Neuron (in vitro differentiated cells): ENCODE data around the gene ENKD1.

Experiments used
- H2AFZ ChIP-seq: one replicate; pipeline ENCODE4 v1.6.1; 2013; ENCODE audit warnings: low read depth, mild to moderate bottlenecking, inconsistent platforms, low read length, moderate library complexity
- H3K27me3 ChIP-seq: one replicate; pipeline ENCODE4 v1.6.1; 2013; ENCODE audit warnings: low read length; ENCODE audit not compliant: insufficient read depth
- H3K36me3 ChIP-seq: one replicate; pipeline ENCODE4 v1.6.1; 2013; ENCODE audit warnings: low read length; ENCODE audit not compliant: insufficient read depth
- H3K4me1 ChIP-seq: one replicate; pipeline ENCODE4 v1.6.1; 2013; ENCODE audit warnings: low read length; ENCODE audit not compliant: insufficient read depth
- H3K4me3 ChIP-seq: 2 replicates; pipeline ENCODE4 v1.5.1; 2013; ENCODE audit warnings: mild to moderate bottlenecking, low read length, moderate library complexity
- H3K9me3 ChIP-seq: one replicate; pipeline ENCODE4 v1.6.1; 2013; ENCODE audit warnings: low read length

The ENKD1 gene

GRCh38 chr16:67647681-67648080, 18.9 kb downstream of the ENKD1 start:
- H3K27me3 ChIP-seq, result peaks cover 38% of the 10 kb centered on the region

DNA sequence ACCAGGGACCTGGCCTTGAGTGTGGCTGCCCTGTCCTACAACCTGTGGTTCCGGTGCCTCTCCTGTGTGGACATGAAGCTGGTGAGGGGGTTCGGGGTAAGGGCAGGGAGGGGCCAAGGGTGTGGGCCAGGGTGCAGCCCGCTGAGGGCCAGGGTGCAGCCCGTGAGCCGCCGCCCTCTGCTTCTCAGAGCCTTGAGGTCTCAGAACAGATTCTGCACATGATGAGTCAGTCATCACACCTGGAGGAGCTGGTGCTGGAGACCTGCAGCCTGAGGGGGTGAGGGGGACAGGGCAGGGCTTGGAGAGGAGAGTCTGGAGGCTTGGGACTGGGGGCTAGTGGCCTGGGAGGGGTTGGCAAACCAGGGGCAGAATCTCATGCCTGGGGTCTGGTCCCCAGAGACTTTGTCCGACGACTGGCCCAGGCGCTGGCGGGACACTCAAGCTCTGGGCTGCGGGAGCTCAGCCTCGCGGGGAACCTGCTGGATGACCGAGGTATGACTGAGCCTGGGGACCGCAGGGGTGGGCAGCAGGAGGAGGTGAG, 19.4 kb downstream of the ENKD1 start:
- Histone ChIP-seq H3K9me3 (no peaks in the 10 kb centered on the region), H3K27me3 (peaks cover 38% of the 10 kb centered on the region)

More at GRCh38 chr16:67647681-67648080, 18.9 kb downstream of the ENKD1 start:
- H2AFZ ChIP-seq, result no peak overlapping the region
- no peaks in the 10 kb centered on the region for H3K9me3 ChIP-seq
- H3K4me1 ChIP-seq, result no peaks in the 10 kb centered on the region
- no peaks in the 10 kb centered on the region for H3K36me3 ChIP-seq
- H3K4me3 ChIP-seq, result no peak overlapping the region

DNA sequence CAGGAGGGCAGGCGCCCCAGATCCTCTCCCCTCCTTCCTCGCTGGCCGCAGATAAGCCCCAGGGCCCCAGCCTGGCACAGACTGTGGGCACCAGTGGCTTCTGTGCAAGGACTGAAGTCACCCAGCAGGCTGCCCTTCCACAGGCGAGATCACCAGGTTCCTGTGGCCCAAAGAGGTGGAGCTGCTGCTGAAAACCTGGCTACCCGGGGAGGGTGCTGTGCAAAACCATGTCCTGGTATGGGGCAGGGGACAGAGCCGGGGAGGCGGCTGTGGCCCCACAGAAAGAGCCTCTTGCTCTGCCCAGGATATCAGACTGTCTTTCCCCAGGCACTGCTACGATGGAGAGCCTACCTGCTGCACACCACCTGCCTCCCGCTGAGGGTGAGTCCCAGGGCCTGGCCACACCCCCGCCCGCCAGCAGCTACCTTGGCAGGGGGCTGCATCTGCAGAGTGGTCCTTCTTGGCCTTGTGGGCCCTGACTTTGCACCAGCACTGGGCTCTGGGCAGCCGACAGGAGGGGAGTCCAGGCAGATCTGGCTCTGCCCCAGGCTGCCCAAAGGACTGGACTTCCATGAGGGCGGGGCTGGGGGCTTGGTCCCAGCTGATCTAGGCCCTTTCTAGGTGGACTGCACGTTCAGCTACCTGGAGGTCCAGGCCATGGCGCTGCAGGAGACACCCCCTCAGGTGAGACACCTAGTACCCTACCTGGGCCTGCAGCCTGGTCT, 21.0 kb downstream of the ENKD1 start:
- Histone ChIP-seq H2AFZ (no peak overlapping the region), H3K27me3 (peaks cover 31% of the 10 kb centered on the region), H3K4me3 (no peak overlapping the region), H3K36me3 (no peaks in the 10 kb centered on the region), H3K4me1 (no peaks in the 10 kb centered on the region), H3K9me3 (no peaks in the 10 kb centered on the region)

More for the DNA sequence above, 19.4 kb downstream of the ENKD1 start:
- H3K4me3 ChIP-seq, result no peak overlapping the region
- no peak overlapping the region for H2AFZ ChIP-seq
- H3K36me3 ChIP-seq, result no peaks in the 10 kb centered on the region
- H3K4me1 ChIP-seq, result no peaks in the 10 kb centered on the region

DNA sequence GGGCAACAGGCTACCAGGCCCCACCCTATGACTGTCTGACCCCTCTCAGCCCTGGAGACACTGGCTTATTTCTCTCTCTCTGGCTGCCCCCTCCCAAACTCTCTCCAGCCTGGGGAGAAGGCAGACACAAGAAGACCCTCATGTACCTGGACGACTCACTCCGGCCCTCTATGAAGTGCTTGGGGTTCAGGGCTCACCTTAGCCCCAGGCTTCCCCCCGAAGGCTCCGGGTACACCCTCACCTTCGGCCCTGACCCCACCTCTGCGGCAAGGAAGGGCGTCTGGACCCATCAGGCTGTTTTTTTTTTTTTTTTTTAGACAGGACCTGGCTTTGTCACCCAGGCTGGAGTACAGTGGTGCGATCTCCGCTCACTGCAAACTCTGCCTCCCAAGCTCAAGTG, 22.5 kb downstream of the ENKD1 start:
- Histone ChIP-seq H3K4me3 (no peak overlapping the region), H2AFZ (no peak overlapping the region)

DNA sequence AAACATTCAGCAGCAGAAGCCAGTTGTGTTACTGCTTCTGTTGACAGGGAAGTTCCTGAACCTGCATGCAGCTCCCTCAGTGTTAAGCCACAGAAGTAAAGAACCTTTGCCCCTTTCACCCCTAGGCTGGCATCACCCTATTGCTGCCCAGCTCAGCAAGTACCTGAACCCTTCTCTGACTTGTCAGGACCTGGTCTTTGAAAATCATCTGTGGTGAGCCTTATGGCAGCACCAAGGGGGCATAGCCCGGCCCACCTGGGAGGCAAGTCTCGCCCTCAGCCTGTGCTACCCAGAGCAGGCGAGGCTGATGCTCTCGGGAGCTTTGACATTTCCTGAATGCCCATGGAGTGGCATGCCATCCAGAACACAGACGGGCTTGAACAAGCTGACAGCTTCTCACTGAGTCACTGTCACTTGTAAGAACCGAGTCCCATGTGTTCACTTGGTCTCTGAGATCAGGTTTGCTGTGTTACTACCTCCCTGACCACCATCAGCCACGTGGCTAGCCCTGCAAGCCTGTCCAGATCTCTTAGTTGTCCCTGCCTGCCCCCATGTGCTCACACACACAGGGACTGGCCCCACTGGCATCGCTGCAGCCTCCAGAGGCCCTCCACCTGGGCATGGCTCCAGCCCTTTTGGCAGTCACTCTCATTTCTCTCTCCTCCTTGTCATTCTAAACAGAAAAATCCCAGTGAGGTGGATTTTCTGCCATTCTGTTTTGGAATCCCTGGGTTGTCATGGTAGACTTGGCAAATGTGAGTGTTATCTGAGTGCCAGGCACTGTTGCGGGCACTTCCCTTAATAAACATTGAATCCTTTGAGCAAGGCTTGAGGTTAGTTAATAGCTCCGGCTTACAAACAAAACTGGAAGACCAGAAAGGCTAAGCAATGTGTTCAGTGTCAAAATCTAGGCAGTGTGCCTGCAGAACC, 24.5 kb downstream of the ENKD1 start:
- H3K36me3 ChIP-seq, result peaks cover 25% of the 10 kb centered on the region
- H3K9me3 ChIP-seq, result no peaks in the 10 kb centered on the region
- no peaks in the 10 kb centered on the region for H3K4me1 ChIP-seq
- H2AFZ ChIP-seq, result no peak overlapping the region
- H3K4me3 ChIP-seq, result no peak overlapping the region
- H3K27me3 ChIP-seq, result peaks cover 22% of the 10 kb centered on the region

More for the DNA sequence above, 22.5 kb downstream of the ENKD1 start:
- Histone ChIP-seq H3K9me3 (no peaks in the 10 kb centered on the region), H3K36me3 (peaks cover 5% of the 10 kb centered on the region), H3K4me1 (no peaks in the 10 kb centered on the region), H3K27me3 (peaks cover 24% of the 10 kb centered on the region)

DNA sequence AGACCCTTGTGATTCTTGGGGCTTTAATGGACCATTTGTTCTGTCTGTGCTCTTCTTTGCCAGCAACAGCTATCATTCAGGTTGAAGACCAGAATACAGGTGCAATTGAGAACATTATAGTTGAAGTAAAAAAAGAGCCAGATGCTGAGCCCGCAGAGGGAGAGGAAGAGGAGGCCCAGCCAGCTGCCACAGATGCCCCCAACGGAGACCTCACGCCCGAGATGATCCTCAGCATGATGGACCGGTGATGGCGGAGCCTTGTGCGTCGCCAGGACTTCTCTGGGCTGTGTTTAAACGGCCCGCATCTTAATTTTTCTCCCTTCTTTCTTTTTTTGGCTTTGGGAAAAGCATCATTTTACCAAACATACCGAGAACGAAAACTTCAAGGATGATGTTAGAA, 28.9 kb downstream of the ENKD1 start:
- H3K4me1 ChIP-seq, result no peaks in the 10 kb centered on the region
- peaks cover 55% of the 10 kb centered on the region for H3K36me3 ChIP-seq
- H3K9me3 ChIP-seq, result no peaks in the 10 kb centered on the region
- no peaks in the 10 kb centered on the region for H3K27me3 ChIP-seq
- H2AFZ ChIP-seq, result no peak overlapping the region
- no peak overlapping the region for H3K4me3 ChIP-seq

GRCh38 chr16:67636713-67637112, 29.8 kb downstream of the ENKD1 start:
- Histone ChIP-seq H3K36me3 (peaks cover 65% of the 10 kb centered on the region), H3K4me1 (no peaks in the 10 kb centered on the region), H2AFZ (no peak overlapping the region), H3K9me3 (no peaks in the 10 kb centered on the region), H3K4me3 (no peak overlapping the region), H3K27me3 (no peaks in the 10 kb centered on the region)

GRCh38 chr16:67632415-67633172, 34.0 kb downstream of the ENKD1 start:
- Histone ChIP-seq H3K4me3 (no peak overlapping the region), H3K27me3 (no peaks in the 10 kb centered on the region), H3K9me3 (no peaks in the 10 kb centered on the region), H2AFZ (no peak overlapping the region), H3K36me3 (peaks cover 75% of the 10 kb centered on the region), H3K4me1 (no peaks in the 10 kb centered on the region)

- Histone ChIP-seq H2AFZ (no peak overlapping the region), H3K4me3 (no peak overlapping the region), H3K4me1 (no peaks in the 10 kb centered on the region), H3K36me3 (peaks cover 76% of the 10 kb centered on the region), H3K27me3 (no peaks in the 10 kb centered on the region), H3K9me3 (no peaks in the 10 kb centered on the region)
Observed at GRCh38 chr16:67628216-67628615, 38.3 kb downstream of the ENKD1 start.

DNA sequence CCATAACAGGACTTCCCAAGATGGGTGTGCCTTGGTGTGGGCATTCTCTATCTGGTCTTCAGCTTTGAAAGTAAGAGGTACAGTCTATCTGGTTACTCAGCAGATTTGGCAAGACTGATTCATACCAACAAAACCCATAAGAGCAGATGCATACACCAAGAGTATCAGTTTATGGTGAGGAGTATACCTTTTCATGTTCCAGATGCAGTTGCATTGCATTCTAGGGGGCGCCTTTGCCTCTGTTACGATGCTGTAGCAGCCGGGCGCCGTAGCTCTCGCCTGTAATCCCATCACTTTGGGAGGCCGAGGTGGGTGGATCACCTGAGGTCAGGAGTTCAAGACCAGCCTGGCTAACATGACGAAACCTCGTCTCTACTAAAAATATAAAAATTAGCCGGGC, 52.7 kb downstream of the ENKD1 start:
- Histone ChIP-seq H3K36me3 (peaks cover 77% of the 10 kb centered on the region), H3K4me1 (no peaks in the 10 kb centered on the region), H3K9me3 (peaks cover 3% of the 10 kb centered on the region)

More for the DNA sequence above, 52.7 kb downstream of the ENKD1 start:
- Histone ChIP-seq H2AFZ (no peak overlapping the region), H3K4me3 (no peak overlapping the region), H3K27me3 (no peaks in the 10 kb centered on the region)
